Measurements from ENCODE around the gene PCDHGA1.

Gene PCDHGA1

DNA sequence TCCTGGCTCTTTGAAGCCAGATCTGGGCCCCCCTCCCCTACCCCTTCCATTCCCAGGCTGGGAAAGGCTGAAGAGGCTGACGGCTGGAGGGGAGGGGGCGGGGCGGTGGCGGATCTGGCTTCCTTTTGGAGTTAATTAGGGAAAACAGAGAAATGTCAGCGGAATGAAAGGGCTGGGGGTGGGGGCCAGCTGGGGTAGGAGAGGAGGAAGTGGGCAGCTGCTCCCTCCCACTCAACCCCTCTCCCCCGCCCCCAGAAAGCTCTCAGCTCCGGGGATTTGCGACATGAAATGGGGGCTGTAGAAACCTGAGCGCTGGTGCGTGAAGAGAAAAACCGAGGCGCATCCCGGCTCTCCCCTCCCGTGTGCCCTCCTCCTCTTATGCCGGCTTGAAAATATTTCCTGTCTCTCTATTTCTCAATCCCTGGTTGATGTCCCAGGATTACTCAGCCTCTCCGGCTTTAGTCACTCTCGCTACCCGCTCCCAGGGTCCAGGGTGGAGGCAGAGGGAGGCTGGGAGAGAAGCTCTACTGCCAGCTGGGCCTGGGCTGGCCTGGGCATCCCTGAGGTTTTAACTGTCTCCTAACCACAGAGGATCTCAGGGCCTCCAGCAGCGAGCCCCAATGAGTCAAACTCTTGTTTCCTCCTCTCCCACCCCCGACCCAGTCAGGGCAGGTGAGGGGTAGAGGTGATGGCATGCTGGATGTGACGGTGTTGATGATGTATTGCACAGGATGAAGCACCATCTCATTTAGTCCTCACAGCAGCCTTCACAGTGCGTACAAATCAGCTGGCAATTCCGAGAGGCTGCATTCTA, 178.7 kb downstream of the PCDHGA1 start:
- peak overlapping the region; percentile 90 to 98 for H3K27ac ChIP-seq
- peak overlapping the region; percentile 71 for H3K4me3 ChIP-seq
- peak; percentile 93 for DNase-seq (ENCODE audit: low spot score)
- no peak for TF ChIP-seq CTCF (IDR thresholded peaks at IDR 0.05)

GRCh38 chr5:141510160-141510559, 179.8 kb downstream of the PCDHGA1 start:
- Histone ChIP-seq H3K27ac (peak overlapping the region; percentile 90 to 98), H3K4me3 (no peak overlapping the region)
- TF ChIP-seq CTCF (IDR thresholded peaks at IDR 0.05), result no peak
- peak; percentile 43 for DNase-seq (ENCODE audit: low spot score)

GRCh38 chr5:141510850-141511601, 180.7 kb downstream of the PCDHGA1 start:
- no peak overlapping the region for H3K4me3 ChIP-seq
- DNase-seq (ENCODE audit: low spot score), result peak; percentile 70

DNA sequence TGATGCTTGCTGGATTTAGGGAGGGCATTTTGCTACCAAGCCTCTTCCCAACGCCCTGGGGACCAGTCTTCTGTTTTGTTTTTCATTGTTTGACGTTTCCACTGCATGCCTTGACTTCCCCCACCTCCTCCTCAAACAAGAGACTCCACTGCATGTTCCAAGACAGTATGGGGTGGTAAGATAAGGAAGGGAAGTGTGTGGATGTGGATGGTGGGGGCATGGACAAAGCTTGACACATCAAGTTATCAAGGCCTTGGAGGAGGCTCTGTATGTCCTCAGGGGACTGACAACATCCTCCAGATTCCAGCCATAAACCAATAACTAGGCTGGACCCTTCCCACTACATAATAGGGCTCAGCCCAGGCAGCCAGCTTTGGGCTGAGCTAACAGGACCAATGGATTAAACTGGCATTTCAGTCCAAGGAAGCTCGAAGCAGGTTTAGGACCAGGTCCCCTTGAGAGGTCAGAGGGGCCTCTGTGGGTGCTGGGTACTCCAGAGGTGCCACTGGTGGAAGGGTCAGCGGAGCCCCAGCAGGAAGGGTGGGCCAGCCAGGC, 181.5 kb downstream of the PCDHGA1 start:
- H3K4me3 ChIP-seq, result peak overlapping the region; percentile 82
- no peak for TF ChIP-seq CTCF (IDR thresholded peaks at IDR 0.05)
- peak overlapping the region; percentile 94 to 96 for H3K27ac ChIP-seq
- DNase-seq (ENCODE audit: low spot score), result no peak

More at GRCh38 chr5:141510850-141511601, 180.7 kb downstream of the PCDHGA1 start:
- H3K27ac ChIP-seq, result peak overlapping the region; percentile 10 to 98
- no peak for TF ChIP-seq CTCF (IDR thresholded peaks at IDR 0.05)

- Histone ChIP-seq H3K4me3 (peak overlapping the region; percentile 82), H3K27ac (peak overlapping the region; percentile 94 to 96)
- no peak for DNase-seq (ENCODE audit: low spot score)
- peak; percentile 86 for TF ChIP-seq CTCF (IDR thresholded peaks at IDR 0.05)
These were observed 182.1 kb downstream of the PCDHGA1 start for GRCh38 chr5:141512390-141512910.

DNA sequence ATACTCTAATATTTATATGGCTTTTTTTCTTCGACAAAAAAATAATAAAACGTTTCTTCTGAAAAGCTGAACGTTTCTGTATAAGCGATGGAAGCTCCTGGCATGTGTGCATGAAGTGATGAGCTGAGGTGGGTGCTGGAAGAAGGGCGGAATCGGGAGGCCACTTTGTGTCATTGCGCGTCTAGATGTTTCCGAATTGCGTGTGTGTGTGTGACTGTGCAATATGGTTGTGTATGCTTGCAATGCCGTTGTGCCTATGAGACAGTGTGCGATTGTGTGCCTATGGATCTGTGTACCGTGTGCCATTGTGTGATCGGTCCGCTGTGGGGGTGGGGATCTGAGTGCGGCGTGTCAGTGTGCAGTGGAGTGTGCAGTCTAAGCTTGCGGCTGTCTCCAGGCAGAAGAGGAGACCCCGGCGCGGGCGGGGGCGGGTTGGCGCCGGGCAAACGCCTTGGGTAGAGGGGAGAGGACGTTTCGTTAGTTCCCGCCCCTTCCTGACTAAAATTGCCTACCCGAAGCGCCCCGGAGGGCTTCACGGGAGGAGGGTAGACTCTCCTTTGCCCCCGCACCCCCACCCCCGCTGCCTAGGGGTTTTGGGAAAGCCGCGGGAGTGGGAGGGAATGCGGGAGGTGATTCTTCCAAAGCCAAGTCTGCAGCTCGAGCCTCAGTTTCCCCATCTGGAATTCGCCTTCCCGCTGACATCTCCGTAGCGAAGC, 182.8 kb downstream of the PCDHGA1 start:
- DNase-seq (ENCODE audit: low spot score), result peak; percentile 78
- H3K4me3 ChIP-seq, result peak overlapping the region; percentile 82
- peak overlapping the region; percentile 94 to 96 for H3K27ac ChIP-seq
- TF ChIP-seq CTCF (IDR thresholded peaks at IDR 0.05), result no peak

All from coronary artery (tissue), 2 donors.